K562 (cell line): Measurements from ENCODE around the gene SHANK1. TPM values are rescaled to one million over a fixed set of nuclear protein-coding genes. Genes with fewer than 3 reads are reported as not detected.
A peak's percentile ranks its signal among the peaks of the same experiment; 100 is the strongest.

ENCODE experiments used
- ATAC-seq: fragments of 200-7000 bp; cut with Tn5 transposase; 3 replicates; pipeline ENCODE4 v1.9.1; 2020; ENCODE audit warnings: moderate library complexity
- BruUV-seq: library from RNA; stranded (reverse); fragments of 400-500 nt; replicated peaks from 2 replicates; lab custom pipeline; 2021; lab: Mats Ljungman, UMichigan
- CTCF ChIA-PET: fragments of 300-600 bp; formaldehyde crosslinking; extraction: SDS; loops from one replicate; lab custom pipeline; 2021; ENCODE audit warnings: low intra/inter-chr PET ratio; lab: Yijun Ruan, JAX
- POLR2A ChIA-PET: fragments of 300-600, 350-650 bp; sonication (Branson Sonifier 250); formaldehyde crosslinking; extraction: SDS; loops from one replicate; lab custom pipeline; 2021; ENCODE audit warnings: antibody characterized with exemption, inconsistent platforms; lab: Yijun Ruan, JAX
- DNase-seq, 4 experiments: peaks; one replicate each; pipeline versions ENCODE4 v3.0.0 to v3.0.0-alpha.2; 2011 to 2018; ENCODE audit warnings: low spot score in 3 of 4, mixed read lengths in 3 of 4; ENCODE audit errors: extremely low read depth in 1 of 4
- FAIRE-seq: peaks from 2 replicates; lab custom pipeline; 2011; peaks lifted over from hg19 to GRCh38; lab: Jason Lieb, UNC
- H2AFZ ChIP-seq: 2 replicates; pipeline ENCODE4 v1.6.0; 2011; ENCODE audit warnings: low read depth, low read length, control low read depth, inconsistent platforms
- H3K27ac ChIP-seq: fragments of 200-600 bp; 3 replicates; pipeline ENCODE4 v1.8.0; 2011; ENCODE audit warnings: low read depth, mild to moderate bottlenecking, control low read depth, inconsistent platforms, low read length, moderate library complexity, mixed read lengths; ENCODE audit errors: extremely low read depth
- H3K27me3 ChIP-seq, 2 experiments: fragments of 300-600 bp in 1 of 2; 2 replicates in 1 of 2; 3 replicates in 1 of 2; pipeline versions ENCODE4 v1.6.0 to v1.8.0; 2011; ENCODE audit warnings: inconsistent platforms in 2 of 2, low read length in 2 of 2, mild to moderate bottlenecking in 1 of 2, mixed read lengths in 1 of 2, moderate library complexity in 1 of 2; ENCODE audit not compliant: control insufficient read depth in 2 of 2, insufficient read depth in 2 of 2
- H3K36me3 ChIP-seq: fragments of 300-600 bp; 3 replicates; pipeline ENCODE4 v1.8.0; 2011; ENCODE audit warnings: mild to moderate bottlenecking, low read length, inconsistent platforms; ENCODE audit not compliant: control insufficient read depth, insufficient read depth
- H3K4me1 ChIP-seq, 2 experiments: fragments of 200-600 bp in 1 of 2; replicated peaks in 1 of 2; 2 replicates in 1 of 2; 3 replicates in 1 of 2; pipeline versions ENCODE4 v1.5.1 to v1.8.0; 2011; ENCODE audit warnings: inconsistent platforms in 2 of 2, low read length in 2 of 2, mild to moderate bottlenecking in 1 of 2, mixed read lengths in 1 of 2, moderate library complexity in 1 of 2; ENCODE audit not compliant: control insufficient read depth in 2 of 2, insufficient read depth in 2 of 2
- H3K4me2 ChIP-seq: 2 replicates; pipeline ENCODE4 v1.6.1; 2011; ENCODE audit warnings: low read length, control low read depth, inconsistent platforms, mixed read lengths; ENCODE audit not compliant: insufficient read depth
- H3K4me3 ChIP-seq: fragments of 200-600 bp; sonication (generic), shearing (Covaris generic); 2 replicates; pipeline ENCODE4 v1.5.1; 2016; ENCODE audit warnings: control low read depth, inconsistent platforms
- H3K79me2 ChIP-seq: fragments of 200-600 bp; 3 replicates; pipeline ENCODE4 v1.8.0; 2011; ENCODE audit warnings: low read length, inconsistent platforms; ENCODE audit not compliant: control insufficient read depth, insufficient read depth
- H3K9ac ChIP-seq, 2 experiments: 2 replicates each; pipeline versions ENCODE4 v1.6.0 to v1.6.1; 2011; ENCODE audit warnings: low read depth in 2 of 2, low read length in 2 of 2, control low read depth in 1 of 2, inconsistent platforms in 1 of 2, mild to moderate bottlenecking in 1 of 2, mixed read lengths in 1 of 2; ENCODE audit not compliant: insufficient read depth in 1 of 2
- H3K9me1 ChIP-seq: one replicate; pipeline ENCODE4 v1.6.0; 2011; ENCODE audit warnings: inconsistent platforms, mild to moderate bottlenecking, low read length, moderate library complexity; ENCODE audit not compliant: control insufficient read depth, insufficient read depth
- H3K9me3 ChIP-seq: replicated peaks from 2 replicates; pipeline ENCODE4 v1.5.1; 2011; ENCODE audit warnings: low read depth, low read length, inconsistent platforms; ENCODE audit not compliant: control insufficient read depth, insufficient read depth
- H4K20me1 ChIP-seq: replicated peaks from 2 replicates; pipeline ENCODE4 v1.6.1; 2011; ENCODE audit warnings: low read length, inconsistent platforms, mixed read lengths; ENCODE audit not compliant: control insufficient read depth, insufficient read depth
- CUX1 ChIP-seq: fragments of 200-800 bp; sonication (Bioruptor generic); IDR thresholded peaks from 2 replicates; pipeline ENCODE4 v1.6.1; 2016; ENCODE audit warnings: missing genetic modification characterization, missing compliant biosample characterization
- NFIC ChIP-seq: fragments of 450-650 bp; IDR thresholded peaks from 2 replicates; pipeline ENCODE4 v1.6.1; 2017; ENCODE audit warnings: mild to moderate bottlenecking, inconsistent platforms
- ZNF644 ChIP-seq: fragments of 200-800 bp; sonication (Bioruptor generic); IDR thresholded peaks from 2 replicates; pipeline ENCODE4 v1.6.1; 2016; ENCODE audit warnings: low read depth, missing genetic modification characterization, missing compliant biosample characterization
- WGBS: fragments of 100-300 bp; shearing (Covaris generic); methylation state at CpG from one replicate; pipeline ENCODE4 v1.1.6; 2016; ENCODE audit warnings: low coverage, mixed read lengths; ENCODE audit not compliant: insufficient coverage; ENCODE audit errors: missing lambda C conversion rate; 5-methylcytosine and 5-hydroxymethylcytosine counted together
- in situ Hi-C: fragments of 300-500 bp; cut with MboI; formaldehyde crosslinking; loops from 4 replicates; pipeline ENCODE4 v1.15.0; 2018; ENCODE audit warnings: inconsistent platforms, mixed read lengths
- intact Hi-C: fragments of 100-400 bp; cut with micrococcal nuclease; formaldehyde crosslinking; loops from 2 replicates; pipeline ENCODE4 v1.14.2; 2022
- polyA plus RNA-seq, 8 experiments: library from polyadenylated mRNA; depleted of rRNA in 4 of 8; stranded (reverse) in 5 of 8; unstranded in 3 of 8; fragments of >200 nt; fragmentation: Nextera tagmentation in 2 of 8; fragmentation: Illumina TruSeq in 1 of 8; extraction: Ambion mirVana in 2 of 8; extraction: Trizol in 1 of 8; gene quantifications; 2 replicates each; pipeline versions ENCODE4 v1.2.1 to v1.2.3, GENCODE V29; 2011 to 2014; ENCODE audit warnings: inconsistent platforms in 1 of 8, missing spikeins in 1 of 8
- total RNA-seq, 7 experiments: library from RNA; depleted of rRNA in 6 of 7; stranded (reverse); fragments of >200 nt in 6 of 7; fragmentation: Illumina TruSeq in 2 of 7; extraction: Trizol in 2 of 7; gene quantifications; 2 replicates each; pipeline versions ENCODE4 v1.2.1 to v1.2.3, GENCODE V29; 2011 to 2021; ENCODE audit warnings: low replicate concordance in 1 of 7

SHANK1 gene
- total and polyA plus RNA-seq, 9 of the 15 experiments (the other 6 are each of a cell fraction or from before 2014, with no cell fraction given), result 0.33 to 1.3 (median 0.55) TPM; not detected in 2

GRCh38 chr19:50638600-50638999 lies 81.0 kb downstream of the SHANK1 start:
- Histone ChIP-seq H3K9me1 (no peaks in the 10 kb centered on the region), H3K27ac (no peak overlapping the region), H3K4me1 (peaks cover 2 to 19% of the 10 kb centered on the region in 2 experiments; a peak in 3 of 5 replicates), H3K9me3 (peaks cover 7% of the 10 kb centered on the region; the same call in 1 of the 2 replicates), H3K4me2 (peak overlapping the region; percentile 83), H3K79me2 (no peaks in the 10 kb centered on the region), H2AFZ (no peak overlapping the region), H3K27me3 (peaks cover 11 to 29% of the 10 kb centered on the region in 2 experiments; a peak in 4 of 5 replicates), H3K9ac (no peak overlapping the region; a peak in 1 of 4 replicates), H3K36me3 (no peaks in the 10 kb centered on the region), H3K4me3 (no peak overlapping the region; the same call in 1 of the 2 replicates), H4K20me1 (no peaks in the 10 kb centered on the region; the same call in 1 of the 2 replicates)
- CTCF ChIA-PET, result no interaction called here
- FAIRE-seq (no peak), ATAC-seq (no peak), DNase-seq (no peak)
- intact Hi-C loops (no loop called here), in situ Hi-C loops (no loop called here)
- TF ChIP-seq CUX1, result no peak
- TF ChIP-seq NFIC, result peak; percentile 55
- TF ChIP-seq ZNF644 (tag), result 0 out of 2 replicates have a peak, but pooled peaks have one; percentile 7
- BruUV-seq, result no TSS peak
- POLR2A ChIA-PET, result interaction anchor here (0.6 kb wide), 1 partner anchor 155 kb away, joined by 3 read pairs; no protein-coding TSS in a partner anchor
- WGBS, result 3% methylated on average over 9 of the region's 10 CpGs
